GM12873 (cell line): ENCODE data around the gene RIPOR3.

Source experiments
- TF ChIP-seq, protein P1 (sequence below): IDR thresholded peaks from 2 replicates; pipeline ENCODE4 v1.5.1; 2012; ENCODE audit warnings: low read depth, mild to moderate bottlenecking, moderate library complexity, low read length, control low read depth; ENCODE audit not compliant: insufficient read depth; ENCODE audit errors: missing control alignments

Gene RIPOR3

GRCh38 chr20:50722424-50723155 is 31.2 kb upstream of the RIPOR3 start:
- TF ChIP-seq, protein P1, sequence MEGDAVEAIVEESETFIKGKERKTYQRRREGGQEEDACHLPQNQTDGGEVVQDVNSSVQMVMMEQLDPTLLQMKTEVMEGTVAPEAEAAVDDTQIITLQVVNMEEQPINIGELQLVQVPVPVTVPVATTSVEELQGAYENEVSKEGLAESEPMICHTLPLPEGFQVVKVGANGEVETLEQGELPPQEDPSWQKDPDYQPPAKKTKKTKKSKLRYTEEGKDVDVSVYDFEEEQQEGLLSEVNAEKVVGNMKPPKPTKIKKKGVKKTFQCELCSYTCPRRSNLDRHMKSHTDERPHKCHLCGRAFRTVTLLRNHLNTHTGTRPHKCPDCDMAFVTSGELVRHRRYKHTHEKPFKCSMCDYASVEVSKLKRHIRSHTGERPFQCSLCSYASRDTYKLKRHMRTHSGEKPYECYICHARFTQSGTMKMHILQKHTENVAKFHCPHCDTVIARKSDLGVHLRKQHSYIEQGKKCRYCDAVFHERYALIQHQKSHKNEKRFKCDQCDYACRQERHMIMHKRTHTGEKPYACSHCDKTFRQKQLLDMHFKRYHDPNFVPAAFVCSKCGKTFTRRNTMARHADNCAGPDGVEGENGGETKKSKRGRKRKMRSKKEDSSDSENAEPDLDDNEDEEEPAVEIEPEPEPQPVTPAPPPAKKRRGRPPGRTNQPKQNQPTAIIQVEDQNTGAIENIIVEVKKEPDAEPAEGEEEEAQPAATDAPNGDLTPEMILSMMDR = no peak

DNA sequence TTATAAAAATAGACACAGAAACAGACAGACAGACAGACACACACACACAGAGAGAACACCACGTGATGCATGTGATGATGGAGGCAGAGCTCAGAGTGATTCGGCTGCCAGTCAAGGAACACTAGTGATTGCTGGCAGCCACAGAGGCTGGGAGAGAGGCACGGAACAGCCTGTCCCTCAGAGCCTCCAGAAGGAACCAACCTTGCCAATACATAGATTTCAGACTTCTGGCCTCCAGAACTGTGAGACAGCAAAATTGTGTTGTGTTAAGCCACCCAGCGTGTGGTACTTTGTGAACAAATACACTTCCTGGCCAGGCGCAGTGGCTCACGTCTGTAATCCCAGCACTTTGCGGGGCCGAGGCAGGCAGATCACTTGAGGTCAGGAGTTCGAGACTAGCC is 30.5 kb upstream of the RIPOR3 start:
- TF ChIP-seq, protein P1 = no peak

DNA sequence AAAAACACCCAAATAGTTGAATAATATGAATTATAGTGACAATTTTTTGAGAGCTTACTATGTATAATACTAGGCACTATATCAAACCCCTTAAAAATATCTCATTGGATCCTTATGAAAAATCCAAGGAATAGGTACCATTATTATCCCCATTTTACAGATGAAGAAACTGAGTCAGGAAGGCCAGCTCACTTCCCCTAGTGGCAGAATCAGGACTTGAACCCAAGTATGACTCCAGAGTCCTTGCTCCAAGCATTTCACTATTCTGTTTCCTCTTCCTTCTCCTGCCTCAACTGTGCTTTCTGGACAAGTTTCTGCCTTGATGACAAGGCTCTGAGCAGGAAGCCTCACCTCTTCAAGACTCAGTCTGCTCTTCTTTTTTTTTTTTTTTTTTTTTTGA is 29.2 kb upstream of the RIPOR3 start:
- TF ChIP-seq, protein P1 = peak; percentile 23

DNA sequence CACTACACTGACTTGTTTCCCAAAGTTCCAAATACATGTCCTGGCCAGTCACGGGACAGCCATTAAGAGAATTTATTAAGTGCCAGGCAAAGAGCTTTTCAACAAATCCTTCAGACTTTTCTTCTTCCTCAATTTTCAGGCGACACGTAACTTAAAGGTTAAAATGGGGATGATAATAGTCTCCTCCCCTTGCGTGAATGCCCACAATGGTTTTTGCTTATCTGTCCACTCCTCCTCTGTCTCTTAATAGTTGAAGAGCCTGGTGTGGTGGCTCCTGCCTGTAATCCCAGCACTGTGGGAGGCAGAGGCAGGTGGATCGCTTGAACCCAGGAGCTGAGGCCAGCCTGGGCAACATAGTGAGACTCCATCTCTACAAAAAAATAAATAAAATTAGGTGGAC is 28.7 kb upstream of the RIPOR3 start:
- TF ChIP-seq, protein P1 = no peak

DNA sequence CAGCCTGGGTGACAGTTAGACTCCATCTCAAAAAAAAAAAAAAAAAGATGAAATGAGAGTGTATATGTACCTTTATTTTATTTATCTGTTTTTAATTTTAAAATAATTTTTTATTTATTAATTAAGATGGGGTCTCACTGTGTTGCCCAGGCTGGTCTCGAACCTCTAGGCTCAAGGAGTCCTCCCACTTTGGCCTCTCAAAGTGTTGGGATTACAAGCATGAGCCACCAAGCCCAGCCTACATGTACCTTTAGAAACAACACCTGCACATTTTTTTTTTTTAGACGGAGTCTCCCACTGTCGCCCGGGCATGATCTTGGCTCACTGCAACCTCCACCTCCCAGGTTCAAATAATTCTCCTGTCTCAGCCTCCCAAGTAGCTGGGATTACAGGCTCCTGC is 28.0 kb upstream of the RIPOR3 start:
- TF ChIP-seq, protein P1 = no peak

DNA sequence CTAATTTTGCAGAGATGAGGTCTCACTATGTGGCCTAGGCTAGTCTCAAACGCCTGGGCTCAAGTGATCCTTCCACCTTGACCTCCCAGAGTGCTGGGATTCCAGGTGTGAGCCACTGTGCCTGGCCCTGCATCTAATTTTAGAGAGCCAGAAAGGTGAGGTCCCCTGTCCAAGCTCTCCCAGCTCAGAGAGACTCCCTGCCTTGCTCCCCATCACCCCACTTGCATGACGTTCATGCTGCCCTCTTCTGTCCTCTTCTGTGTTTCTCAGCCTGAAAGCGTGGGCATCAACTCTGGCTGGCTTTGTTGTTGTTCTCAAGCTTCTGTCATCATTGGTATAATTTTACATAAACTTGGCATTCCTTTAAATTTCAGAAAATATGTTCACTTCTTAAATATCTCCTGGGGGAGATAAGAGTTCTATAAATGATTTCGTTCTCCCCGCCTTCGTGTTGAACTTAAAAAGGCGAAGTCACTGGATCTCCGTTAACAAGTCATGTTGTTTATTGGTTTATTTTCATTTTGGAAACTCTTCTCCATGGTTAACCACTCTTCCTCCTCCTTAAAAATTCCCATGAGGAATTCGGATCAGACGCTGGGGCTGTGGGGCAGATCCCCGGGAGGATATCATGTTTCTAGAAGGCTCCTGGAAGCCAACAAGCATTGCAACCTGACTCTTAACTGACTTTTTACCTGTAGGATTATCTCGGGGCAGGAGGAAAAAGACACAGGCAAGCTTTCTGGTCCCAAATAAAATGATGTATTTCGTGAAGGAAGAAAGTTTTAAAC is 26.8 kb upstream of the RIPOR3 start:
- TF ChIP-seq, protein P1 = no peak

DNA sequence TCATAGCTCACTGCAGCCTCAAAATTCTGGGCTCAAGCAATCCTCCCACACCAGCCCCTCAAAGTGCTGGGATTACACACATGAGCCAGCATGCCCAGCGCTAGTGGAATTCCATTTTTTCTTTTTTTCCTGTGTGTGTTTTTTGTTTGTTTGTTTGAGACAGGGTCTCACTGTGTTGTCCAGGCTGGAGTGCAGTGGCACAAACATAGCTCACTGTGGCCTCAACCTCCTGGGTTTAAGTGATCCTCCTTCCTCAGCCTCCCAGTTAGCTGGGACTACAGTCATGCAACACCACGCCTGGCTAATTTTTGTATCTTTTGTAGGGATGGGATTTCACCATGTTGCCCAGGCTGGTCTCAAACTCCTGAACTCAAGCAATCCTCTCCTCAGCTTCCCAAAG is 26.0 kb upstream of the RIPOR3 start:
- TF ChIP-seq, protein P1 = no peak
